ENCODE measurements around the gene DDX20.

Gene DDX20

GRCh38 chr1:111755331-111756123 is at the start of gene DDX20:
Gene DDX20 (plus strand): TSS chr1:111755901. CDS start chr1:111755925, 24 bp downstream.
- peak; percentile 94 for DNase-seq

GRCh38 chr1:111706921-111707320 is 48.8 kb upstream of the DDX20 start:
- no peak for DNase-seq

- DNase-seq = no peak
These were observed 47.8 kb upstream of the DDX20 start for GRCh38 chr1:111707906-111708305.

- DNase-seq = no peak
These were observed 45.7 kb upstream of the DDX20 start for GRCh38 chr1:111709986-111710385.

GRCh38 chr1:111716333-111716732 is 39.4 kb upstream of the DDX20 start:
- DNase-seq = no peak

- DNase-seq = no peak
These were observed 38.3 kb upstream of the DDX20 start for GRCh38 chr1:111717450-111717849.

- DNase-seq = no peak
These were observed 36.6 kb upstream of the DDX20 start for GRCh38 chr1:111719135-111719534.

- no peak for DNase-seq
These were observed 36.0 kb upstream of the DDX20 start for GRCh38 chr1:111719674-111720132.

GRCh38 chr1:111720274-111720976 is 35.3 kb upstream of the DDX20 start:
- DNase-seq = no peak

GRCh38 chr1:111720977-111721786 is 34.5 kb upstream of the DDX20 start:
- DNase-seq = no peak

GRCh38 chr1:111723091-111723806 is 32.5 kb upstream of the DDX20 start:
- no peak for DNase-seq

GRCh38 chr1:111723871-111724270 is 31.8 kb upstream of the DDX20 start:
- no peak for DNase-seq

GRCh38 chr1:111725192-111725591 is 30.5 kb upstream of the DDX20 start:
- no peak for DNase-seq

GRCh38 chr1:111727056-111727455 is 28.6 kb upstream of the DDX20 start:
- DNase-seq = no peak

- no peak for DNase-seq
These were observed 26.3 kb upstream of the DDX20 start for GRCh38 chr1:111729271-111729921.

- DNase-seq = no peak
These were observed 25.6 kb upstream of the DDX20 start for GRCh38 chr1:111729946-111730681.

GRCh38 chr1:111730706-111731105 is 25.0 kb upstream of the DDX20 start:
- DNase-seq = no peak

- no peak for DNase-seq
These were observed 23.7 kb upstream of the DDX20 start for GRCh38 chr1:111731956-111732355.

- no peak for DNase-seq
These were observed 23.0 kb upstream of the DDX20 start for GRCh38 chr1:111732718-111733117.

GRCh38 chr1:111733183-111733991 is 22.3 kb upstream of the DDX20 start:
- DNase-seq = no peak

GRCh38 chr1:111733992-111734341 is 21.7 kb upstream of the DDX20 start:
- no peak for DNase-seq
